Kidney epithelial cell (primary cell): ENCODE results near the gene SLC11A1. TPM values are rescaled to one million over a fixed set of nuclear protein-coding genes. Genes with fewer than 3 reads are reported as not detected.

Experiments used
- DNase-seq: peaks from one replicate; pipeline ENCODE4 v3.0.0-alpha.2; 2010; ENCODE audit warnings: low read depth
- H3K27me3 ChIP-seq: 2 replicates; pipeline ENCODE4 v1.6.0; 2011; ENCODE audit warnings: low read length; ENCODE audit not compliant: control insufficient read depth, insufficient read depth
- H3K36me3 ChIP-seq: 2 replicates; pipeline ENCODE4 v1.5.1; 2011; ENCODE audit warnings: low read length; ENCODE audit not compliant: control insufficient read depth, insufficient read depth
- H3K4me3 ChIP-seq: 2 replicates; pipeline ENCODE4 v1.5.1; 2011; ENCODE audit warnings: low read depth, mild to moderate bottlenecking, control low read depth, low read length
- total RNA-seq: library from RNA; depleted of rRNA; stranded (reverse); fragments of >200 nt; gene quantifications from 2 replicates; pipeline ENCODE4 v1.2.3, GENCODE V29; 2015
- TF ChIP-seq, protein P1 (sequence below): IDR thresholded peaks from 2 replicates; pipeline ENCODE4 v1.5.1; 2011; ENCODE audit warnings: mild to moderate bottlenecking, moderate library complexity, low read length, control low read depth, inconsistent platforms; ENCODE audit not compliant: insufficient read depth, poor library complexity, severe bottlenecking

The SLC11A1 gene
- total RNA-seq, 1 donor from 2014 or later: 0.21 TPM

DNA sequence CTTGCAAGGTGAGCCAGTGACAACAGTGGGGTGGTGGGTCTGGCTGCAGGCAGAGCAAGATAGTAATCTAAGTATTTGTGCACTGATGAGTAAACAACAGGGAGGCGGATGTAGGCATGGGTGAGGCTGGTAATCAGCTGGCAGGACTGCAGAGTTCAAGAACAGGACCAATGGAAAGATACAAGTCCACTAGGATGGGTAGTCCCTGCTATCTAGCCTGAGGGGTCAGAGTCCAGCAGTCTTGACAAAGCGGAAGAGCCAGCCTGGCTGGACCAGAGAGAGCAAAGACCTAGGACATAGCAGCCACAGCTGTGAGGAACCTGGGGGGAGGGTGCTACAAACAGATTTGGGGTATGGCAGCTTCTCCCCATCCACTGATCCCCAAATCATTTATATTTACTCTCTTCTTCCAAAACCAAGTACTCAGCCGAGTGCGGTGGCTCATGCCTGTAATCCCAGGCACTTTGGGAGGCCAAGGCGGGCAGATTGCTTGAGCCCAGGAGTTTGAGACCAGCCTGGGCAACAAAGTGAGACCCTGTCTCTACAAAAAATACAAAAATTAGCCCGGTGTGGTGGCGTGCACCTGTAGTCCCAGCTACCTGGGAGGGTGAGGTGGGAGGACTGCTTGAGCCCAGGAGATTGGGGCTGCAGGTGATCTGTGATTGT is 62.8 kb downstream of the SLC11A1 start:
- Histone ChIP-seq H3K4me3 (no peak overlapping the region), H3K27me3 (no peaks in the 10 kb centered on the region), H3K36me3 (no peaks in the 10 kb centered on the region)
- no peak for DNase-seq
- TF ChIP-seq, protein P1, sequence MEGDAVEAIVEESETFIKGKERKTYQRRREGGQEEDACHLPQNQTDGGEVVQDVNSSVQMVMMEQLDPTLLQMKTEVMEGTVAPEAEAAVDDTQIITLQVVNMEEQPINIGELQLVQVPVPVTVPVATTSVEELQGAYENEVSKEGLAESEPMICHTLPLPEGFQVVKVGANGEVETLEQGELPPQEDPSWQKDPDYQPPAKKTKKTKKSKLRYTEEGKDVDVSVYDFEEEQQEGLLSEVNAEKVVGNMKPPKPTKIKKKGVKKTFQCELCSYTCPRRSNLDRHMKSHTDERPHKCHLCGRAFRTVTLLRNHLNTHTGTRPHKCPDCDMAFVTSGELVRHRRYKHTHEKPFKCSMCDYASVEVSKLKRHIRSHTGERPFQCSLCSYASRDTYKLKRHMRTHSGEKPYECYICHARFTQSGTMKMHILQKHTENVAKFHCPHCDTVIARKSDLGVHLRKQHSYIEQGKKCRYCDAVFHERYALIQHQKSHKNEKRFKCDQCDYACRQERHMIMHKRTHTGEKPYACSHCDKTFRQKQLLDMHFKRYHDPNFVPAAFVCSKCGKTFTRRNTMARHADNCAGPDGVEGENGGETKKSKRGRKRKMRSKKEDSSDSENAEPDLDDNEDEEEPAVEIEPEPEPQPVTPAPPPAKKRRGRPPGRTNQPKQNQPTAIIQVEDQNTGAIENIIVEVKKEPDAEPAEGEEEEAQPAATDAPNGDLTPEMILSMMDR: no peak

DNA sequence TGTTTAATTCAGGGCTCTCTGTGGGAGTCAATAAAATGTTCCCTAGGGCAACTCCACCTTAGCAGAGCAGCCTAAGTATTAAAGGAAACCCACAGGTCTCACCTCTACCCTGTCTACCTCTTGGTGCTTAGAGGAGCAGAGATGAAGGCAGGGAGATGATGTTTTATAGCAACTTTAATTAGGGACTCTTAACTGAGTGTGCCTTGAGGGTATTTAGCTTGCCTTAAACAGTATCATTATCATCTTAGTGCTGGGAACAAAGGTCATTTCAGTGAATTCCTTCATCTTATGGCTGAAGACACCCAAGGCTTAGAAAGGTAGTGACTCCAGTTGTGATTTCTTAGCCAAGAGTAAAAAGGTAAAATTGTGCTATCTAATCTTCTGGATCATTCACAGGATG is 63.5 kb downstream of the SLC11A1 start:
- no peak overlapping the region for H3K4me3 ChIP-seq
- no peak for DNase-seq
- H3K36me3 ChIP-seq: no peaks in the 10 kb centered on the region
- H3K27me3 ChIP-seq: no peaks in the 10 kb centered on the region
- TF ChIP-seq, protein P1: no peak

Other genes starting within 250 kb of the SLC11A1 start
- not detected in 2 replicates for gene CXCR1, start 215.3 kb upstream of the SLC11A1 start, total RNA-seq
- gene ARPC2, start 165.1 kb upstream of the SLC11A1 start, total RNA-seq: 387 and 464 TPM in 2 replicates
- gene GPBAR1, start 121.3 kb upstream of the SLC11A1 start, total RNA-seq: 0.92 TPM in 1 of 2 replicates, not detected in the other
- gene AAMP, start 112.1 kb upstream of the SLC11A1 start, total RNA-seq: 173 and 174 TPM in 2 replicates
- 36.8 and 45.4 TPM in 2 replicates for gene PNKD, start 111.8 kb upstream of the SLC11A1 start, total RNA-seq
- 155 and 160 TPM in 2 replicates for gene TMBIM1, start 89.8 kb upstream of the SLC11A1 start, total RNA-seq
- gene CATIP, start 25.4 kb upstream of the SLC11A1 start, total RNA-seq: not detected in 2 replicates
- 37.8 and 53.6 TPM in 2 replicates for gene CTDSP1, start 17.6 kb downstream of the SLC11A1 start, total RNA-seq
- gene VIL1, start 36.9 kb downstream of the SLC11A1 start, total RNA-seq: not detected in 2 replicates
- 7.5 and 9.4 TPM in 2 replicates for gene USP37, start 186.1 kb downstream of the SLC11A1 start, total RNA-seq
- 38.5 and 57.1 TPM in 2 replicates for gene CNOT9, start 186.6 kb downstream of the SLC11A1 start, total RNA-seq
- 0.08 and 0.27 TPM in 2 replicates for gene PLCD4, start 225.6 kb downstream of the SLC11A1 start, total RNA-seq